OCI-LY3 (cell line): ENCODE results near the gene SNED1.

Experiments
- CTCF ChIP-seq: fragments of 200-600, 300-600 bp; sonication (generic); IDR thresholded peaks from 2 replicates; pipeline ENCODE4 v1.5.1; 2014; ENCODE audit warnings: antibody characterized with exemption, low read length, low read depth
- EZH2phosphoT487 ChIP-seq: fragments of 200-600 bp; shearing (Covaris generic); IDR thresholded peaks from 2 replicates; pipeline ENCODE4 v1.6.1; 2018; ENCODE audit warnings: antibody characterized with exemption, mixed run types, low read depth

- TF ChIP-seq EZH2phosphoT487 (no peak), CTCF (no peak)
These were observed 232 bp downstream of the SNED1 start for GRCh38 chr2:240998706-240998994.
